ENCODE data around the gene TAOK1.
A peak's percentile ranks its signal among the peaks of the same experiment; 100 is the strongest.
"Not testable (repeated sequence)": the region's sequence is repeated elsewhere in the genome, so short reads cannot be mapped to it uniquely, and the experiment has no call there.

The TAOK1 gene

GRCh38 chr17:29555840-29556239 lies 165.7 kb downstream of the TAOK1 start:
- DNase-seq: no peak

DNA sequence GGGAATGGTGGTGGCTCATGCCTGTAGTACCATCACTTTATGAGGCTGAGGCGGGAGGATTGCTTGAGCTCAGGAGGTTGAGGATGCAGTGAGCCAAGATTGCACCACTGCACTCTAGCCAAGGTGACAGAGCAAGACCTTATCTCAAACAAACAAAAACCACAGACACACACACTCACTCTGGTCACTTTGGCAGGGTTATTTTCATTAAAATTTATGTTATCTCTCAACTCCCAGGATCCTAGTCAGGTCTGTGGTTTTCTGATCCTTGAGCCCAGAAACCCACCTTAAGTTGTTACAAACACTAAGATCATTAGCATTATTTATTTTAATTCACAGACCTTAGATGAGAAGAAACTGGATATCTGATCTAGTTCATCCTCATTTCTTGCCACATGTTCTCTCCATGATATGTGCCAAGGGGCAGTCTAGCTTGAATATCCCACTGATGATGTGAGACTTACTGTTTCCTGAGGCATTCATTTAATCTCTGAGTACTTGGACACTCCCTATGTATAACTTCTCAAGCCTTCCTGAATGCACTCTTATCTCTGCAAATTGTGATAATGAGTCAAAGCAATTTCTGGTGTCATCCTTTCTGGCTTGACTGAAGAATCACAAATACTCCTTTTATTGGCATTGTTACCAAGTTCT lies 167.0 kb downstream of the TAOK1 start:
- no peak for DNase-seq

GRCh38 chr17:29557739-29558116 lies 167.6 kb downstream of the TAOK1 start:
- DNase-seq: no peak

DNA sequence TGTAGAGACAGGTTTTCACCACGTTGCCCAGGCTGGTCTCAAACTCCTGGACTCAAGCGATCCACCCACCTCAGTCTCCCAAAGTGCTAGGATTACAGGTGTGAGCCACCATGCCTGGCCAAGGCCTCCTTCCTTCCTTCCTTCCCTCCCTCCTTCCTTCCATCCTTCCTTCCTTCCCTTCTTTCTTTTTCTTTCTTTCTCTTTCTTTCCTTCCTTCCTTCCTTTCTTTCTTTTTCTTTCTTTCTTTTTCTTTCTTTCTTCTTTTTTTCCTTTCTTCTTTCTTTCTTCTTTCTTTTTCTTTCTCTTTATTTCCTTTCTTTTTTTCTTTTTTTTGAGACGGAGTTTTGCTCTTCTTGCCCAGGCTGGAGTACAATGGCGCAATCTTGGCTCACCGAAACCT lies 168.0 kb downstream of the TAOK1 start:
- not testable (repeated sequence) for DNase-seq

DNA sequence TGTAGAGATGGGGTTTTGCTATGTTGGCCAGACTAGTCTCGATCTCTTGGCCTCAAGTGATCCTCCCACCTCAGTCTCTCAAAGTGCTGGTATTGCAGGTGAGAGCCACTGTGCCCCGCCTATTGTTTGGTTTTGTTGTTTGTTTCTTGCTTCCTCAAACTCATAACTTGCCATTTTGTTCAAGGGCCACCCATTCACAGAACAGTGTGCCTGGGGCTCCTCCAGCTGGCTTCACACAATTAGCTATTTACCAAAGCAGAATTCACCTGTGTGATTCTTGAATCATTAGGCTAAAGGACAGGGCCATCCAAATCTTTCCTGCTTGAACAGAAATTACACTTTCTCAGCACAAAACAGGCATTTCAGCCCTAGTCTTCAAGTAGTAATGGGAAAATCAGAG lies 169.5 kb downstream of the TAOK1 start:
- peak; percentile 68 for DNase-seq

DNA sequence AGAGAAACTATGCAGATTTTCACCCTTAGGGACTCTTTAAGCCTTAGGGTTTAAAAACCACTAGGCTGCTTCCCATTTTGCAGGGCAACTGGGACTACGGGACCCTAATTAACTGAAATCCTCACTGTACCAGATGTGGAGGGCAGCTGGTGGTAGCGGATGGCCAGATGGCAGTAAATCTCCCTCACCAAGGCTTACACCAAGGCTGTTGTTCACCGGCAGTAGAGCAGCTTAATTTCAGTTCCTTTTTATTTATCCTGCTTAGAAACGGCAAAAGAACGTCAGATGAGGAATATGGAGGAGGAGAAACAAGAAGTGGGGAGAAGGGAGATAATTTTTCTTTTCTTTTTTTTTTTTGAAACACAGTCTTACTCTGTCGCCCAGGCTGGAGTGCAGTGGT lies 170.2 kb downstream of the TAOK1 start:
- DNase-seq: peak; percentile 85

- no peak for DNase-seq
Measured at GRCh38 chr17:29561554-29562517, 171.7 kb downstream of the TAOK1 start.

GRCh38 chr17:29562615-29563014 lies 172.5 kb downstream of the TAOK1 start:
- no peak for DNase-seq

DNA sequence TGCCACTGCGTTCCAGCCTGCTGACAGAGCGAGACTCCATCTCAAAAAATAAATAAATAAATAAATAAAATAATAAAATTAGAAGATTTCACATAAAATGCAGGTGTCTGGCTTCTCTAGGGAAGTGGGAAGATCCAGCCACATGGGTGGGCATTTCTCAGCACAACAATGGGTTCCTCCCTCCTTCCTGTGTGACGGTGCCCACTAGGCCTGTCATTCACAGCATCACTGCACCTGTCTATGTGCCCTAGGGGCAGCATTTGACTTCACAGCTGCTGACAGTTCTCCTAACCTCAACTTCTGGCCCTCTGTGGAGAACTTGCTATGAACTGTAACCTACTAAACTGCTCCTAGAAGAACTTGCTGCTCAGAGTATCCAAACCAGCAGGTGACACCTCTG lies 173.7 kb downstream of the TAOK1 start:
- DNase-seq: peak; percentile 74

- DNase-seq: peak; percentile 78
Measured at GRCh38 chr17:29565643-29566472, 175.7 kb downstream of the TAOK1 start.

DNA sequence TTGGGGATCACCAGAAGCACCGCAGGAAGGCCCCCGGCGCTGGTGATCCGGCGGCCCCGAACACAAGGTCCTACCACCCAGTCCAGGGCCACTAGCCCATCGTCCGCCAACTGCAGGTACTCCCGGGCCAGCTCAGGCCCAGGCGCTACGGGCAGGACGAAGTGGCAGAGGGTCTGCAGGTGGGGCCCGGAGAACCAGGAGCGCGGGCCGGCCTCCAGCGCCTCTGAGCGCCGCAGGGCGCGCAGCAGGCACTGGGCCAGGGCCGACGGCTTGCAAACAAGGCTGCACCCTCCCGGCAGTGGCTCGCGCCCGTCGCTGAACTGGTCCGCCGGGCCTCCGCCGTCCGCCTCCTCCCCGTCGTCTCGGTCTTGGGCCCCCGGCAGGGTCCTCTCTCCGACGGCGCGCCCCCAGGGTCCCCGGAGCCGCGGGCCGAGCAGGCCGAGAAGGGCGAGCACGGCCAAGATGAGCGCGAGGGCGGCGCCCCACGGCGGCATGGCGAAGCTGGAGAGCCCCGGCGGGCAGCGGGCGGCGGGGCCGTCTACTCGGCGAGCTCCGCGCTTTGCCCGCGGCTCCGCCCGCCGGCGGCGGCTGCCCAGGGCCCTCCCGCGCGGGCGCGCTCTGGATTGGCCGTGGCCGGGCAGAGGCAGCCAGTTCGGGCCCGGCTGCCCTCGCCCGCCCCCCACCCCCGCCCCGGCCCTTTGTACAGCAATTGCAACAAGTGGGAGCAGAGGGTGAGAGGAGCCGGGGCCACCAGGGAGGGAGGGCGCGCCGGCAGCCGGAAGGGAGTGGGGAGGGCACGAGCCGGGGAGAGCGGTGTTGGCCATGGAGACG lies 176.5 kb downstream of the TAOK1 start, which contains the start of gene ABHD15:
TSS of gene ABHD15 (minus strand) at position 565 of the 831 bp plus-strand sequence. CDS start at position 494, 71 bp downstream.
- DNase-seq: peak; percentile 79

DNA sequence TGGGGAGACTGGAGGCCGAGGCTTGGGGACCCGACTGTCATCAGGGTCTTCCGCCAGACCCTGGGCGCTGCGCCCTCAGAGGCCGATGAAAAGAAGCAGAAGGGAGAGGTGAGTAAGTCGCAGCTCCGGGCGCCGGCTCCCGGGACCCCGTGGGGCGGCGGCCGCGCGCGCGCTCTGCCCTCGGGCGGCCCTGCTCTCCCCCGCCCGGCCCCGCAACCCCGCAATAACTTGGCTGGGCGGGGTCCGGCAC lies 177.1 kb downstream of the TAOK1 start:
- DNase-seq: peak; percentile 54

DNA sequence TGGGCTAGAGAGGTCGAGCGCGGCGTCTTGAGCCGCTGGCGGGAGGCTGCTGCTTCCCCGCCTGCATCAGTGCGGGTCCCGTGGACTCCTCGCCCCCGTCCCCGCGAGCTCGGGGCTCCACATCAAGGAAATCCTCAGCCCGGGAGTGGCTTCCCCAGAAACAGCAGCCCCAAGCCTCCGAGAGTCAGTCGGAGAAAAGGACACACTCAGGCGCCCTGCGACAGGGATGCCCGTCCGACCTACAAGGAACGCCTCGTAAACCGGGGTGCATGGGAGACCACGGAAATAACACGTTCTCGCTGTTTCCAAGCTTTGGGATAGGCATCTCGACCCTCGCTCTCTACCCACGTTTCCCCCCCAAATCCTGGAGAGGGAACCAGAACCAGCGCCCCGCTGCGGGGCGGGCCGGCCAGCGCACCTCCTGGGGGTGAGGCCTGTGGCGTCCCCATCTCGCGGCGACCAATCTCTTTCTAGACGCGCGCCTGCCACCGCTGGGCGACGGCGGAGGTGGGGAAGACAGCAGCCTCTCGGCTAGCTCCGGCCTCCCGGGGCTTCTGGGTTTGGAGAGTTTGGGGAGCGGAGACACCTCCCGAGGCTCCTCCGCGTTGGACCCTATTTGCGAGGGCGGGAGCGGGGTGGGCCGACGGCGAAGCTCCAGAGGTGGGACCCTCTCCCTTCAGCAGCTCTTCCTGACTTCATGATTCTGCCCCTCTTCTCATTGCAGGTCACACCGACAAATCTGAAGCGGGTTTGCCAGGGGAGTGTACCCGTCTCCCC lies 177.6 kb downstream of the TAOK1 start:
- DNase-seq: peak; percentile 88

DNA sequence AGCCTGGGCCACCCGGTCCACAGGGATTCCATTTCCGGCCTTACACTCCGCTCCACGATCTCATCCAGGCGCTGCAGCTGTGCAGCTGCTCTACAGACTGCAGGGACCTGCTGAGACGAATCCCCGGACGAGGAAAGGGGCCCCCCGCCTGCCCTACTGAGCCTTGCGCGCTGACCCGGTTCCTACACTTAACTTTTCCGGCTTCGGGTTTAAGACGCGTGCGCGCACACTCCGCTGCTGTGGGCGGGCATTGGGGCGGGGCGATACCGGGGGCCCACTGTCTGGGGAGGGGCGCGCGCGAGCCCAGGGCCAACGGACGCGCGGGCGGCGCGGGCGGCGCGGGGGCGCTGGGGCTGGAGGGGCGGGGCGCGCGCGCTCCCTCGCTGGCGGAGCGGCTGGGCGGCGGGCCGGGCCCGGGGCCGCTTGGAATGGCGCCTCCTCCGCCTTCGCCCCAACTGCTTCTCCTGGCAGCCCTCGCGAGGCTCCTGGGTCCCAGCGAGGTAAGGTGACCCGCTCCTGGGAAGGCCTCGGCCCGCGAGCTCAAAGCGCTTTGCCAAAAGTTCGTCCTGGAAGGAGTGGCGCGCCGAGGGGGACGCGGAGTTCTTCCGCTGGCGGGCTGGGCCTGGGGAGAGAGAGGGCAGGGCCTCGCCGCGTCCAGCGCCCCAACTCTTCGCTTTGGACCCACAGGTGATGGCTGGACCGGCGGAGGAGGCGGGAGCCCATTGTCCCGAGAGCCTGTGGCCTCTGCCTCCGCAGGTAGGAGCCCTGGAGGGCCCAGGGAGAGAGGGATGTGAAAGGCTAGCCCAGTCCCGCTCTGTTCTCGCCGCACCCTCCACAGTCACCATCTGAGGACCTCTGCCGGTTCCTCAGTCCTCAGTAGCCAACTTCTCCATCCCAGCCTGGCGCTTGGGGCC lies 178.4 kb downstream of the TAOK1 start, which contains the start of gene TP53I13:
TSS of gene TP53I13 (plus strand) at position 371 of the 914 bp plus-strand sequence. CDS start at position 429, 58 bp downstream.
- peak; percentile 93 for DNase-seq

- no peak for DNase-seq
Measured at GRCh38 chr17:29569245-29569950, 179.2 kb downstream of the TAOK1 start.

DNA sequence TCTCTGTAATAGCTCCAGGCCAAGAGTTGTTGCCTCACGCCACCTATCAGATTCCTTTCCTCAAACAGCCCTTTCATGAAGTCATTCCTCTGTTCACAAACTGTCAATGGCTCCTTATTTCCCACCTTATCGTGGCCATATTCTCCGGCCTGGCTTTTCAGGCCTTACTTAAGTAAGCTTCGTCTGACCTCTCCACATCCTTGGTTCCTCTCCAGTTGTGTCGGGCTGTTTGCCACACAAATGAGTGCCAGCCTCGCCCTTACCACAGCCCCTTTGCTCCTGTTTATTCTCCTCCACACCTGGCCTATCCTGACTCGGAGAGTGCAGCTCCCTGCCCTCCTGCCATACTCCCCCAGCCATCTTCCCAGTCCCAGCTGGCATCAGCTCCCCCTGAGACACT lies 180.4 kb downstream of the TAOK1 start:
- no peak for DNase-seq

GRCh38 chr17:29571486-29571882 lies 181.3 kb downstream of the TAOK1 start:
- DNase-seq: no peak

DNA sequence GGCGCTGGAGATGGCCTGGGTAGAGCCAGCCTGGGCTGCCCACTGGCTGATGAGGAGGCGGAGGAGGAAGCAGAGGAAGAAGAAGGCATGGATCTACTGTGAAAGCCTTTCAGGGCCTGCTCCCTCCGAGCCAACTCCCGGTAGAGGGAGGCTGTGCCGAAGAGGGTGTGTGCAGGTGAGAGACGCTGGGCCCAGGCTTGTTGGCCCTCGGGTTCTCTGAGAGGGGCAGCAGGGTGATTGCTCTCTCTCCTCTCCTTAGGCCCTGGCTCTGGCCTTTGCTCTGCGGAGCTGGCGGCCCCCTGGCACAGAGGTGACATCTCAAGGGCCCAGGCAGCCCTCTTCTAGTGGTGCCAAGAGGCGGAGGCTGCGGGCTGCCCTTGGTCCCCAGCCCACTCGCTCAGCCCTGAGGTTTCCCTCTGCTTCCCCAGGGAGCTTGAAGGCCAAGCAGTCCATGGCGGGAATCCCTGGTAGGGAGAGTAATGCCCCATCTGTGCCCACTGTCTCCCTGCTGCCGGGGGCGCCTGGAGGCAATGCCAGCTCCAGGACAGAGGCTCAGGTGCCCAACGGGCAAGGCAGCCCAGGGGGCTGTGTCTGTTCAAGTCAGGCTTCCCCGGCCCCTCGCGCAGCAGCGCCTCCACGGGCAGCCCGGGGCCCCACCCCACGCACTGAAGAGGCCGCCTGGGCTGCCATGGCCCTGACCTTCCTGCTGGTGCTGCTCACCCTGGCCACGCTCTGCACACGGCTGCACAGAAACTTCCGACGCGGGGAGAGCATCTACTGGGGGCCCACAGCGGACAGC lies 181.9 kb downstream of the TAOK1 start:
- DNase-seq: no peak
